Tibial artery (tissue), 4 donors: Measurements from ENCODE around the gene CYP24A1.

Experiments used
- DNase-seq, 2 donors: peaks; one replicate each; pipeline ENCODE4 v3.0.0-alpha.2; 2019
- H3K27ac ChIP-seq, 2 donors: fragments of 200-600 bp; sonication (generic) in 1 of 2; 1 replicate in 1 of 2; 2 replicates in 1 of 2; pipeline ENCODE4 v1.5.1; 2018 to 2019; ENCODE audit warnings: mild to moderate bottlenecking in 1 of 2
- H3K27me3 ChIP-seq, 2 donors: fragments of 200-600 bp; sonication (generic) in 1 of 2; one replicate each; pipeline versions ENCODE4 v1.5.1 to v1.6.0; 2016 to 2019
- H3K36me3 ChIP-seq, 3 donors: fragments of 200-600 bp; sonication (generic) in 2 of 3; one replicate each; pipeline ENCODE4 v1.5.1; 2016 to 2019; ENCODE audit warnings: mild to moderate bottlenecking in 2 of 3
- H3K4me1 ChIP-seq, 4 donors: fragments of 200-600 bp; sonication (generic) in 2 of 4; 1 replicate in 3 of 4; 2 replicates in 1 of 4; pipeline ENCODE4 v1.5.1; 2016 to 2019
- H3K4me3 ChIP-seq, 2 donors: fragments of 200-600 bp; sonication (generic) in 1 of 2; 1 replicate in 1 of 2; 2 replicates in 1 of 2; pipeline ENCODE4 v1.5.1; 2018 to 2019; ENCODE audit warnings: mild to moderate bottlenecking in 2 of 2
- H3K9me3 ChIP-seq, 3 donors: fragments of 200-600 bp; sonication (generic) in 1 of 3; one replicate each; pipeline ENCODE4 v1.5.1; 2016 to 2019
- intact Hi-C: fragments of 100-400 bp; cut with DNase I; formaldehyde crosslinking; loops from one replicate; pipeline ENCODE4 v1.15.0; 2023; ENCODE audit warnings: low total_unique reads
- TF ChIP-seq, protein P1 (sequence below), 2 experiments: fragments of 200-600 bp in 1 of 2; fragments of 450-650 bp in 1 of 2; IDR thresholded peaks; one replicate each; pipeline ENCODE4 v1.5.1; 2017 to 2019; ENCODE audit warnings: antibody characterized with exemption in 2 of 2, mild to moderate bottlenecking in 1 of 2, moderate library complexity in 1 of 2

CYP24A1 gene

DNA sequence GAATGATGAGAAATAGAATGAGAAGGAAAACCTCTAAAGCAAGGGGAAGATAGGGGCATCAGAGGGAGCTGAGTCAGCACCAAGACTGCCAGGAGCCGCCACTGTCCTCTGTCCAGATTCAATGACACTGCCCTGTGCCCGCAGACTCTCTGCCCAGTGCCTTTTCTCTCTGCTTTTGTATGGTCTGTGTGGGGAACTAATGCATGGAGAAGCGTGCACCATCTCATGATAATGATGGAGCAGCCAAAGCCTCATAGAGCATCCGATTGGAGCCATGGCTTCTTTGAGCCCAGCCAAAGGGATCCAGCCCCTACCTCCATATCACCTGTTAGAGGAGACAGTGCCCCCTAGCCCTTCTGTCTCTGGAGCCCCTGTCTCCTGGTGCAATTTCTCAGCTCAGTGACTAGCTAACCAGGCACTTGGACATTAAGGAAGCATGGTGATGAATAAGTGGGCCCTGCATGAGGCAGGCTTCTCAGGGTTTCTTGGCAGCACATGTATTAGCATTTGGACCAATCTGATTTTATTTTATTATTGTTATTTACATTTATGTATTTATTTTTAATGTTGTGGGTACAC, 27.6 kb upstream of the CYP24A1 start:
- Histone ChIP-seq H3K27me3 (no peaks in the 10 kb centered on the region), H3K36me3 (no peaks in the 10 kb centered on the region), H3K27ac (no peak overlapping the region), H3K4me1 (no peaks in the 10 kb centered on the region), H3K9me3 (no peaks in the 10 kb centered on the region), H3K4me3 (no peak overlapping the region)
- TF ChIP-seq, protein P1, sequence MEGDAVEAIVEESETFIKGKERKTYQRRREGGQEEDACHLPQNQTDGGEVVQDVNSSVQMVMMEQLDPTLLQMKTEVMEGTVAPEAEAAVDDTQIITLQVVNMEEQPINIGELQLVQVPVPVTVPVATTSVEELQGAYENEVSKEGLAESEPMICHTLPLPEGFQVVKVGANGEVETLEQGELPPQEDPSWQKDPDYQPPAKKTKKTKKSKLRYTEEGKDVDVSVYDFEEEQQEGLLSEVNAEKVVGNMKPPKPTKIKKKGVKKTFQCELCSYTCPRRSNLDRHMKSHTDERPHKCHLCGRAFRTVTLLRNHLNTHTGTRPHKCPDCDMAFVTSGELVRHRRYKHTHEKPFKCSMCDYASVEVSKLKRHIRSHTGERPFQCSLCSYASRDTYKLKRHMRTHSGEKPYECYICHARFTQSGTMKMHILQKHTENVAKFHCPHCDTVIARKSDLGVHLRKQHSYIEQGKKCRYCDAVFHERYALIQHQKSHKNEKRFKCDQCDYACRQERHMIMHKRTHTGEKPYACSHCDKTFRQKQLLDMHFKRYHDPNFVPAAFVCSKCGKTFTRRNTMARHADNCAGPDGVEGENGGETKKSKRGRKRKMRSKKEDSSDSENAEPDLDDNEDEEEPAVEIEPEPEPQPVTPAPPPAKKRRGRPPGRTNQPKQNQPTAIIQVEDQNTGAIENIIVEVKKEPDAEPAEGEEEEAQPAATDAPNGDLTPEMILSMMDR (IDR thresholded peaks at IDR 0.05), result no peak
- no peak for DNase-seq
- intact Hi-C loops, result loop anchor here (5.0 to 10.0 kb wide), 3 partner anchors 279 to 627 kb away; no protein-coding TSS in a partner anchor

DNA sequence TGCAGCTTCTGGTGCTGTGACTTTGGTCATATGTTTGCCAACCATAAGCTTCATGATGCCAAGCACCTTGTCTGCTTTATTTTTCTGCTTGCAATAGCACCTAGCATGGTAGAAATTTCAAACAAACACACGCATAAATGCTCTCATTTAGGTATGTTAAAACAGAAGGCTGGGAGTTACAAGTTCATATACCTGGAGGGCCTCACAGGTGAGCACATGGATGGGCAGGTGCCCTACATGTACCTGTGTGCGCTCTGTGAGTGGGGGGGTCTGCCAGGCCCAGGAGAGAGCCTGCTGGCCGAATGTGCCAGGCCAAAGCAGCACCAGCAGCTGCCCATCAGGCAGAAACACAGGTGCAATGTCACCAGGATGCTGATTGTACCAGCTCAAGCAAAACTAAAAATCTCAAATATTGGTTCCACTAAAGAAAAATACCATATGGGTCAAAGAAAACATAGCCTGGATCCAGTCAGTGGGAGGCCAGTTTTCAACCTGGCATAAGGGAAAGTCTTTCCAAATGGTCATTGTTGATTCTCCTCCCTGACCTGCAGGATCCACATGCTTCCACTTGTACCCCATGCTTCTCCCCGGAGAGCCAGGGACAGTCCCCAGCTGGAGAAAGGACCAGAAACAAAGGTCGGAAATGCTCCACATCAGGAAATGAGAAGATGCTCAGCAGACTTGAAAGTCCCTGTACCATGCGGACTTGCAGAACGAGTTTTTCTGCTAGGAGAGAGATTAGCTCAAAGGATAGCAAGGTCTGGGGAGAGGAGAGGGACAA, 26.9 kb upstream of the CYP24A1 start:
- no peak overlapping the region for H3K27ac ChIP-seq

DNA sequence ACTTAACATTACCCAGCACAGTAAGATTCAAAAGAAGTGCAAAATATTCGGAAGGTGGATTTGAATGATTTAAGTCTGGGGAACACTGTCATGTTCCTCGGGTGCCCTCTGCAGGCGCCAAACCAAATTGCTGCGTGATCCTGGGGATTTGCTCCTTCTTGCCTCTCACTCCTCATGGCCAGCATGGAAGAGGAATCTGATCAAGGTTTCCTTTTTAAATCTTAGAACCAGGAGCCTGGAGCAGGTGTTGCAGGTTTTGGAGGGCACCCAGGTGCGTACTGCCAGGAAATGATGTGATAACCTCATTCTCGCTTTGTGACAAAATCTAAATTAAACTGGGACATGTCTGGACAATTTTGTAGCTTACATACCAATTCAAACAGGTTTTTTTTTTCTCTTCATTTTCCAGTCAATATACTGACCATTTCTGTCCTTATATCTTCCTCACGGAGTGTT, 26.0 kb upstream of the CYP24A1 start:
- H3K27ac ChIP-seq, result no peak overlapping the region
- no peaks in the 10 kb centered on the region for H3K4me1 ChIP-seq
- no peaks in the 10 kb centered on the region for H3K9me3 ChIP-seq
- peak; percentile 73 to 77 for DNase-seq
- H3K36me3 ChIP-seq, result no peaks in the 10 kb centered on the region
- no peak overlapping the region for H3K4me3 ChIP-seq
- TF ChIP-seq, protein P1 (IDR thresholded peaks at IDR 0.05), result peak; percentile 71 to 84
- H3K27me3 ChIP-seq, result peaks cover 0 to 5% of the 10 kb centered on the region in 2 donors
- intact Hi-C loops, result loop anchor here (5.0 to 10.0 kb wide), 3 partner anchors 277 to 625 kb away; no protein-coding TSS in a partner anchor

More for the DNA sequence above, 26.9 kb upstream of the CYP24A1 start:
- Histone ChIP-seq H3K9me3 (no peaks in the 10 kb centered on the region), H3K4me1 (no peaks in the 10 kb centered on the region), H3K27me3 (peaks cover 0 to under 1% of the 10 kb centered on the region in 2 donors), H3K36me3 (no peaks in the 10 kb centered on the region), H3K4me3 (no peak overlapping the region)
- TF ChIP-seq, protein P1 (IDR thresholded peaks at IDR 0.05), result no peak
- intact Hi-C loops, result loop anchor here (5.0 to 10.0 kb wide), 3 partner anchors 278 to 626 kb away; no protein-coding TSS in a partner anchor
- DNase-seq, result no peak

DNA sequence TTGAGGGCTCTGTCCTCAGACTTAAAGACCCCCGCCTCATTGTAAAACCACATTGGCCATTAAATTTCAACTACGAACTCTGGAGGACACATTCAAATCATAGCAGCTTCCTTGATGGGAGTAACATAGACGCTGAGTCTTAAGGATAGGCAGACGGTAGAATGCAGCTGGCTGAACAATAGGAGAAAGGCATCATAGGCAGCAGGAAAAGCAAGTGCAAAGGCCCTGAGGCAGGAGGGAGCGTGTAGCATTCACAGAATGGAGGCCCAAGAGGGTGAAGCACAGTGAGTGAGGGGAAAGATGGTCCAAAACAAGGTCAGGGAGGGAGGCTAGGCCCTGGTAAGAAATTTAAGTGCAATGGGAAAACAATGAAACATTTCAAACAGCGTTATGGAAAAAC, 25.5 kb upstream of the CYP24A1 start:
- Histone ChIP-seq H3K36me3 (no peaks in the 10 kb centered on the region), H3K27me3 (peaks cover 0 to 5% of the 10 kb centered on the region in 2 donors), H3K9me3 (no peaks in the 10 kb centered on the region), H3K4me3 (no peak overlapping the region), H3K4me1 (no peaks in the 10 kb centered on the region), H3K27ac (no peak overlapping the region)
- TF ChIP-seq, protein P1 (IDR thresholded peaks at IDR 0.05), result no peak
- intact Hi-C loops, result no loop called here
- no peak for DNase-seq

DNA sequence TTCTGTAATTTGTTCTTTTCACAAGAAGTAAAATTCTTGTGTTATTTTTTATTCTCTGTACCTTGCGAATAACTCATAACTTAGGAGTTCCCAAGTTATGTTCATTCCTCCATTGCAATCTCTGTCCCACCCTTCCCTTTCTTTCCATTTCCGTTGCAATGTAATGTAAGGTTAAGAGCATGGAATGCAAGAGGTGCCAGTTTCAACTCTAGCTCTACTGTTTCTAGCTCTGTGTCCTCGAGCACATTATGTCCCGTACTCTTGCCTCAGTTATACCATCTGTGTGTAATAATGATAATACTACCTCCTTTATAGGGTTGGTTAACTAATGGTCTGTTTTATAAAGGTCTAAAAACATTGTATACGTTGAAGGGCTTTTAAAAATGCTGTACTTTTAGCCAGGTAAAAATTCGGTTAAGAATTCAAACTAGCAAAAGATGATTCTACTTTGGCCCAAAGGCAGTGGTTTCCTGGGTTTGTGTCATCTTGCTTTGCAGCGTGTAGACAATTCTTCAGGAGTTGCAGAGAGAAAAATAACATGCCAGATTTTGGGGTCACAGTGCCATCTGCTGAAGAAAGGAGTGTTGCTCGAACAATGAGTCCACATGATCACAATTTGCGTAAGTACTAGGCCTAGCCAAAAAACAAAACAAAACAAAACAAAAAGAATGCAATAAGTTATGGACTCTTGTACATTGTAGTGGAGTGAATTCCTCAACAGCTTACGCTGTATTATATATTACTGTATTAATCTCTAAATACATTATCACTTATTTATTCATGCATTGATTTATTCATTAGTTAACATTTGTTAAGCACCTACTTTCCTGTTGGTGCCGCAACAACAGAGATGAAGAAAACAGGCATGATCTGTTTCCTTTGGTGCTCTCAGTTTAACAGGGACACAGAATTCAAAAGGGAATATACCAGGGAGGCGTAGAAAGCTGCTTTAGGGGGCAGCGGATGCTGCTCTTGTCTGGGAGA, 24.1 kb upstream of the CYP24A1 start:
- Histone ChIP-seq H3K9me3 (no peaks in the 10 kb centered on the region), H3K36me3 (no peaks in the 10 kb centered on the region), H3K4me1 (no peaks in the 10 kb centered on the region), H3K27me3 (peaks cover 0 to 5% of the 10 kb centered on the region in 2 donors), H3K27ac (no peak overlapping the region), H3K4me3 (no peak overlapping the region)
- no peak for DNase-seq
- intact Hi-C loops, result no loop called here
- TF ChIP-seq, protein P1 (IDR thresholded peaks at IDR 0.05), result no peak
